ENCODE results near the gene SIGLEC5. TPM values are rescaled to one million over a fixed set of nuclear protein-coding genes. Genes with fewer than 3 reads are reported as not detected.

The SIGLEC5 gene, protein sequence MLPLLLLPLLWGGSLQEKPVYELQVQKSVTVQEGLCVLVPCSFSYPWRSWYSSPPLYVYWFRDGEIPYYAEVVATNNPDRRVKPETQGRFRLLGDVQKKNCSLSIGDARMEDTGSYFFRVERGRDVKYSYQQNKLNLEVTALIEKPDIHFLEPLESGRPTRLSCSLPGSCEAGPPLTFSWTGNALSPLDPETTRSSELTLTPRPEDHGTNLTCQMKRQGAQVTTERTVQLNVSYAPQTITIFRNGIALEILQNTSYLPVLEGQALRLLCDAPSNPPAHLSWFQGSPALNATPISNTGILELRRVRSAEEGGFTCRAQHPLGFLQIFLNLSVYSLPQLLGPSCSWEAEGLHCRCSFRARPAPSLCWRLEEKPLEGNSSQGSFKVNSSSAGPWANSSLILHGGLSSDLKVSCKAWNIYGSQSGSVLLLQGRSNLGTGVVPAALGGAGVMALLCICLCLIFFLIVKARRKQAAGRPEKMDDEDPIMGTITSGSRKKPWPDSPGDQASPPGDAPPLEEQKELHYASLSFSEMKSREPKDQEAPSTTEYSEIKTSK
- 0.27 and 0.69 TPM in 2 replicates for total RNA-seq

DNA sequence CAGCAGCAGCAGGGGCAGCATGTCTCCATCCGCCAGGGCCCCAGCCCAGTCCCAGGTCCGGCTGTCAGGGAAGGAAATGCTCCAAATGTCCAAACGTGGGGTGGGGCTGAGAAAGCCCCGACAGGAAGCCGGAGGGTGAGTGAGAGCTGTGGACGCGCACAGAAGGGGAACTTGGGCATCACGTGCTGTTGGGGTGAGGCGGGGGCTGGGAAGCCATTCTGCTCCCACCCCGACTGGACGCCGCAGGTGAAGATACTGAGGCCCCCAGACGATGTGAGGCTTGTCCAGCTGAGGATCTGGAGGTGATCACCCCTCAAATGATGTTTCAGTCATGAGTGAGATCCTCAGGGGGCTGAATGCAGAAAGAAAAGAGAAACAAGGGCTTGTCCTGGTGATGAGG, at the start of gene SIGLEC5:
Gene SIGLEC5, minus strand, starts transcription at position 87 of the 400 bp plus-strand sequence. Its CDS starts 66 bp downstream, at position 21.

DNA sequence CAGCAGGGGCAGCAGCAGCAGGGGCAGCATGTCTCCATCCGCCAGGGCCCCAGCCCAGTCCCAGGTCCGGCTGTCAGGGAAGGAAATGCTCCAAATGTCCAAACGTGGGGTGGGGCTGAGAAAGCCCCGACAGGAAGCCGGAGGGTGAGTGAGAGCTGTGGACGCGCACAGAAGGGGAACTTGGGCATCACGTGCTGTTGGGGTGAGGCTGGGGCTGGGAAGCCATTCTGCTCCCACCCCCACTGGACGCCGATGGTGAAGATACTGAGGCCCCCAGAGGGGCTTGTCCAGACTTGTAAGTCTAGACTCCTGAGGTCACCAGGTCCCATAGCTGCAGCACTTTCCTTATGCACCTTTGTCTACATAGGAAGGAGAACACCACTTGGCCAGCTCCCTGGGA, 16.5 kb upstream of the SIGLEC5 start, which contains the start of gene SIGLEC14:
Gene SIGLEC14, minus strand, starts transcription at position 96 of the 400 bp plus-strand sequence. Its CDS starts 66 bp downstream, at position 30.

GRCh38 chr19:51570962-51571575, 59.1 kb downstream of the SIGLEC5 start, which contains the start of gene ZNF175:
Gene ZNF175 (plus strand): TSS chr19:51571283. CDS start chr19:51573330, 2,047 bp downstream.

Other genes starting within 250 kb of the SIGLEC5 start
- not detected in 2 replicates for gene LIM2, start 242.4 kb downstream of the SIGLEC5 start, total RNA-seq
- gene C19orf84, start 239.8 kb downstream of the SIGLEC5 start, total RNA-seq: not detected in 2 replicates
- not detected in 2 replicates for gene SIGLEC10, start 212.8 kb downstream of the SIGLEC5 start, total RNA-seq
- not detected in 2 replicates for gene SIGLEC8, start 171.9 kb downstream of the SIGLEC5 start, total RNA-seq
- not detected in 2 replicates for gene CEACAM18, start 151.9 kb downstream of the SIGLEC5 start, total RNA-seq
- gene SIGLEC12, start 128.6 kb downstream of the SIGLEC5 start, total RNA-seq: not detected in 2 replicates
- not detected in 2 replicates for gene SIGLEC6, start 98.7 kb downstream of the SIGLEC5 start, total RNA-seq
- 5.2 TPM in 2 replicates for gene ZNF175, start 59.1 kb downstream of the SIGLEC5 start, total RNA-seq
- 0.15 and 0.27 TPM in 2 replicates for gene SIGLEC14, start 16.4 kb upstream of the SIGLEC5 start, total RNA-seq
- gene SPACA6, start 62.9 kb upstream of the SIGLEC5 start, total RNA-seq: 5.5 and 10.5 TPM in 2 replicates
- not detected in 2 replicates for gene HAS1, start 93.6 kb upstream of the SIGLEC5 start, total RNA-seq
- not detected in 2 replicates for gene FPR1, start 121.5 kb upstream of the SIGLEC5 start, total RNA-seq
- gene FPR2, start 130.8 kb upstream of the SIGLEC5 start, total RNA-seq: not detected in 2 replicates
- gene FPR3, start 164.8 kb upstream of the SIGLEC5 start, total RNA-seq: not detected in 2 replicates

Data from mammary microvascular endothelial cell (primary cell).